HG03520 (cell line): ENCODE data around the gene REEP6.
"Not testable (repeated sequence)": the region's sequence is repeated elsewhere in the genome, so short reads cannot be mapped to it uniquely, and the experiment has no call there.

Source experiments
- ATAC-seq: cut with Tn5 transposase; IDR thresholded peaks from one replicate; pipeline ENCODE4 v1.9.1; 2021; ENCODE audit warnings: mild to moderate bottlenecking, moderate library complexity; ENCODE audit not compliant: unreplicated experiment

The REEP6 gene

GRCh38 chr19:1505991-1506881 lies 15.3 kb downstream of the REEP6 start:
- no peak for ATAC-seq

GRCh38 chr19:1507192-1507660 lies 16.2 kb downstream of the REEP6 start:
- ATAC-seq, result no peak

- no peak for ATAC-seq
These were observed 17.0 kb downstream of the REEP6 start for GRCh38 chr19:1507763-1508506.

GRCh38 chr19:1508507-1508856 lies 17.5 kb downstream of the REEP6 start:
- no peak for ATAC-seq

GRCh38 chr19:1509602-1510441 lies 18.8 kb downstream of the REEP6 start:
- ATAC-seq, result no peak

- ATAC-seq, result no peak
These were observed 19.4 kb downstream of the REEP6 start for GRCh38 chr19:1510442-1510806.

- ATAC-seq, result no peak
These were observed 19.8 kb downstream of the REEP6 start for GRCh38 chr19:1510807-1511206.

- no peak for ATAC-seq
These were observed 20.6 kb downstream of the REEP6 start for GRCh38 chr19:1511318-1512317.

GRCh38 chr19:1512671-1513498 lies 21.9 kb downstream of the REEP6 start, which contains the start of gene ADAMTSL5:
ADAMTSL5 (minus strand) TSS chr19:1513019; CDS start chr19:1510943, 2,076 bp downstream.
- ATAC-seq, result no peak

- ATAC-seq, result no peak
These were observed 22.7 kb downstream of the REEP6 start for GRCh38 chr19:1513499-1514294.

GRCh38 chr19:1514295-1514661 lies 23.3 kb downstream of the REEP6 start:
- no peak for ATAC-seq

GRCh38 chr19:1514986-1515721 lies 24.2 kb downstream of the REEP6 start:
- no peak for ATAC-seq

GRCh38 chr19:1516395-1516753 lies 25.4 kb downstream of the REEP6 start:
- ATAC-seq, result no peak

- no peak for ATAC-seq
These were observed 27.5 kb downstream of the REEP6 start for GRCh38 chr19:1518471-1518870.

GRCh38 chr19:1519802-1520201 lies 28.8 kb downstream of the REEP6 start:
- not testable (repeated sequence) for ATAC-seq

GRCh38 chr19:1520203-1520780 lies 29.3 kb downstream of the REEP6 start:
- no peak for ATAC-seq

- ATAC-seq, result no peak
These were observed 30.7 kb downstream of the REEP6 start for GRCh38 chr19:1521636-1522035.
